SU-DHL-6 (cell line): ENCODE results near the gene CFAP74.

Experiments
- H2AFZ ChIP-seq: fragments of 200-600 bp; sonication (generic); 2 replicates; pipeline ENCODE4 v1.6.1; 2014; ENCODE audit warnings: low read depth, mild to moderate bottlenecking, moderate library complexity, mixed read lengths, antibody characterized with exemption, low read length; ENCODE audit not compliant: severe bottlenecking
- H3F3A ChIP-seq: fragments of 200-600 bp; shearing (Covaris generic); 2 replicates; pipeline ENCODE4 v1.6.0; 2016; ENCODE audit warnings: antibody characterized with exemption, mild to moderate bottlenecking; ENCODE audit not compliant: insufficient read depth
- H3K27ac ChIP-seq: fragments of 200-600 bp; sonication (generic); 2 replicates; pipeline ENCODE4 v1.5.1; 2016; ENCODE audit warnings: low read depth, mild to moderate bottlenecking, low read length, moderate library complexity, mixed read lengths
- H3K27me3 ChIP-seq: fragments of 200-600 bp; sonication (generic), shearing (Covaris generic); 2 replicates; pipeline ENCODE4 v1.6.0; 2014; ENCODE audit warnings: mild to moderate bottlenecking, low read length
- H3K36me3 ChIP-seq: fragments of 200-600 bp; sonication (generic); 2 replicates; pipeline ENCODE4 v1.6.1; 2014; ENCODE audit warnings: mild to moderate bottlenecking, low read length, mixed read lengths
- H3K4me2 ChIP-seq: fragments of 300-600, 200-600 bp; shearing (Covaris generic), sonication (generic); 2 replicates; pipeline ENCODE4 v1.6.0; 2014; ENCODE audit warnings: low read length, low read depth, mild to moderate bottlenecking; ENCODE audit not compliant: poor library complexity, severe bottlenecking
- H3K4me3 ChIP-seq: fragments of 200-600 bp; sonication (generic); 2 replicates; pipeline ENCODE4 v1.5.1; 2014; ENCODE audit warnings: antibody characterized with exemption, low read length, mild to moderate bottlenecking, mixed read lengths; ENCODE audit not compliant: insufficient read depth, poor library complexity, severe bottlenecking
- H3K79me2 ChIP-seq: fragments of 200-600 bp; sonication (generic); 2 replicates; pipeline ENCODE4 v1.6.1; 2014; ENCODE audit warnings: mild to moderate bottlenecking, low read length, moderate library complexity; ENCODE audit not compliant: insufficient read depth
- H3K9ac ChIP-seq: fragments of 200-600 bp; sonication (generic); 2 replicates; pipeline ENCODE4 v1.7.0; 2014; ENCODE audit warnings: mild to moderate bottlenecking, low read length
- H3K9me2 ChIP-seq: fragments of 200-600 bp; sonication (generic); replicated peaks from 2 replicates; pipeline ENCODE4 v1.6.1; 2014; ENCODE audit warnings: low read length; ENCODE audit not compliant: insufficient read depth
- H3K9me3 ChIP-seq: fragments of 200-600 bp; sonication (generic); 2 replicates; pipeline ENCODE4 v1.6.1; 2014; ENCODE audit warnings: low read length, mixed read lengths; ENCODE audit not compliant: insufficient read depth
- H4K20me1 ChIP-seq: fragments of 200-600 bp; sonication (generic); 2 replicates; pipeline ENCODE4 v1.6.1; 2014; ENCODE audit warnings: low read depth, mild to moderate bottlenecking, antibody characterized with exemption, low read length, moderate library complexity, mixed read lengths
- CTCF ChIP-seq: fragments of 200-600 bp; sonication (generic); IDR thresholded peaks from one replicate; pipeline ENCODE4 v1.5.1; 2017; ENCODE audit warnings: antibody characterized with exemption, mild to moderate bottlenecking, low read length, moderate library complexity; ENCODE audit not compliant: insufficient read depth, poor library complexity, severe bottlenecking
- EZH2phosphoT487 ChIP-seq: fragments of 200-600 bp; sonication (generic), shearing (Covaris generic); conservative IDR thresholded peaks from 2 replicates; pipeline ENCODE4 v1.6.1; 2018; ENCODE audit warnings: mild to moderate bottlenecking, antibody characterized with exemption, low read length, moderate library complexity, mixed read lengths

CFAP74 gene

GRCh38 chr1:1922702-1922955 lies 81.0 kb downstream of the CFAP74 start:
- no peak overlapping the region for H3K27ac ChIP-seq
- no peaks in the 10 kb centered on the region for H3K9me2 ChIP-seq
- H3F3A ChIP-seq: no peaks in the 10 kb centered on the region
- no peak overlapping the region for H3K4me3 ChIP-seq
- no peak overlapping the region for H2AFZ ChIP-seq
- H4K20me1 ChIP-seq: no peaks in the 10 kb centered on the region
- TF ChIP-seq EZH2phosphoT487 (no peak), CTCF (no peak)
- no peak overlapping the region for H3K9ac ChIP-seq
- H3K79me2 ChIP-seq: no peaks in the 10 kb centered on the region
- H3K9me3 ChIP-seq: no peaks in the 10 kb centered on the region
- no peak overlapping the region for H3K4me2 ChIP-seq
- no peaks in the 10 kb centered on the region for H3K27me3 ChIP-seq
- no peaks in the 10 kb centered on the region for H3K36me3 ChIP-seq

- H3K9ac ChIP-seq: no peak overlapping the region
- H3K9me2 ChIP-seq: no peaks in the 10 kb centered on the region
- no peak overlapping the region for H2AFZ ChIP-seq
- no peaks in the 10 kb centered on the region for H3F3A ChIP-seq
- H3K36me3 ChIP-seq: no peaks in the 10 kb centered on the region
- H3K9me3 ChIP-seq: no peaks in the 10 kb centered on the region
- H3K27ac ChIP-seq: no peak overlapping the region
- TF ChIP-seq EZH2phosphoT487 (no peak), CTCF (no peak)
- H3K27me3 ChIP-seq: no peaks in the 10 kb centered on the region
- no peaks in the 10 kb centered on the region for H3K79me2 ChIP-seq
- no peak overlapping the region for H3K4me2 ChIP-seq
- H4K20me1 ChIP-seq: no peaks in the 10 kb centered on the region
- H3K4me3 ChIP-seq: no peak overlapping the region
These were observed 81.5 kb downstream of the CFAP74 start for GRCh38 chr1:1921901-1922701.

DNA sequence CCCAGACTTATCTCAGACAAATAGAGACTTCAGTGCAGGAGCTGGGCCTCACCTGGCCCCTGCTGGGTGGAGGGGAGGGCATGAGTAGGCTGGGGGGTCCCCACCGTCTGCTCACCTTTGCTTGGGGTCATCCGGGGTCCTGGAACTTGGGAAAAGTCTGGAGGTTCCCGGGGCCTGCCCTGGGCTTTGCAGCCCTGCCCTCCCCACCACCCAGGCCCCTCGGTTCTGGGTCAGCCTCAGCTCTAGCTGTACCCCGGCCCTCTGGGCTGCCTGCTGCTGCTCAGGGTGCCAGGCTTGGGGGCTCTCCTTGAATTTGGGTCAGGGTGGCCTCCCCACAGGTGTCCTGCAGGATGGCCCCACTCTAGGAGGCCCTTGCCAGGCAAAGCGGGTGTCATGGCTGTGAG lies 82.1 kb downstream of the CFAP74 start:
- no peaks in the 10 kb centered on the region for H4K20me1 ChIP-seq
- TF ChIP-seq CTCF (no peak), EZH2phosphoT487 (no peak)
- H3K9ac ChIP-seq: no peak overlapping the region
- H2AFZ ChIP-seq: no peak overlapping the region
- H3K4me2 ChIP-seq: no peak overlapping the region
- H3F3A ChIP-seq: no peaks in the 10 kb centered on the region
- no peaks in the 10 kb centered on the region for H3K27me3 ChIP-seq
- no peak overlapping the region for H3K4me3 ChIP-seq
- H3K79me2 ChIP-seq: no peaks in the 10 kb centered on the region
- H3K36me3 ChIP-seq: no peaks in the 10 kb centered on the region
- no peak overlapping the region for H3K27ac ChIP-seq
- no peaks in the 10 kb centered on the region for H3K9me3 ChIP-seq
- H3K9me2 ChIP-seq: no peaks in the 10 kb centered on the region
